ENCODE measurements around the gene LPO. TPM values are rescaled to one million over a fixed set of nuclear protein-coding genes. Genes with fewer than 3 reads are reported as not detected.

The LPO gene
- polyA plus RNA-seq, 1 donor from 2014 or later, result not detected

DNA sequence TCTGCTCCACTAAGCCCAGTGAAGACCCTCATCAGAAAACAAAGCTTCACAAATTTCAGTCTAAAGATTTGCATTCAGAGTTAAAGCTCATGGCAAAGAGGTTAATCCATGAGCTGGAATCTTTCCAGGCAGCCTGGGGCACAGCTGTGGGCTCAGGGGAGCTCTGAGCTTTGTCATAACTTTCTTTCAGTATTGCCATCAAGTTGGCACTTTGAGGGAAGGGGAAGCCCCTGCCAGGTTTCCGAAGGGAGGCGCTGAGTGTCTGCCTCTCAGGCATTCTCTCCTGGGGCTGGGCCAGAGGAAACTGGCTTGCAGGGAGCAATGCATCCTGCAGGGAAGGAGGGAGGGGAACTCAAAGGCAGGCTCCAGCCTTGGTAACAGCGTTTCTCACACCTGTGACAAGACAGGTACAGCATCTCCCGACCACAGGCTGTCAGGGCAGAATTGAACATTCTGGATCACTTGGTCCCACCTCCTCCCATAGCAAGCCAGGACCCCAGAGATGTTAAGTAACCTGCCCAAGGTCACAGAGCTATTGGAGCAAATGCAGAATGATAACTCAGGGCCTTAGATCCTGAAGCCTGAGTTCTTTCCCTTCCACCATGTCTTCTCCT lies 3.9 kb downstream of the LPO start:
- no peaks in the 10 kb centered on the region for H3K79me2 ChIP-seq (replicated peaks; ENCODE audit: insufficient read depth, low read length)
- H3K27me3 ChIP-seq (ENCODE audit: insufficient read depth, low read depth, low read length), result no peaks in the 10 kb centered on the region
- no peaks in the 10 kb centered on the region for H3K9me2 ChIP-seq (ENCODE audit: insufficient read depth, low read length)
- H2AFZ ChIP-seq (ENCODE audit: low read depth, low read length), result no peak overlapping the region
- H3K9ac ChIP-seq (ENCODE audit: low read length), result no peak overlapping the region
- no peaks in the 10 kb centered on the region for H3K9me3 ChIP-seq (ENCODE audit: low read length)
- no peak overlapping the region for H3K27ac ChIP-seq (ENCODE audit: low read length)
- no peak overlapping the region for H3K4me2 ChIP-seq (ENCODE audit: low read length)
- H3F3A ChIP-seq (ENCODE audit: insufficient read depth, low read length, poor library complexity, severe bottlenecking), result no peaks in the 10 kb centered on the region
- H4K20me1 ChIP-seq (ENCODE audit: insufficient read depth), result no peaks in the 10 kb centered on the region
- no peak overlapping the region for H3K4me3 ChIP-seq (ENCODE audit: low read length)
- H3K36me3 ChIP-seq (ENCODE audit: insufficient read depth, low read length), result no peaks in the 10 kb centered on the region
- TF ChIP-seq RAD21 (conservative IDR thresholded peaks at IDR 0.05) (no peak), EZH2 (IDR thresholded peaks at IDR 0.05; ENCODE audit: borderline replicate concordance, insufficient read depth, low read length, poor library complexity, severe bottlenecking) (no peak), POLR2AphosphoS5 (IDR thresholded peaks at IDR 0.05) (no peak), MXI1 (conservative IDR thresholded peaks at IDR 0.05; ENCODE audit: poor library complexity, severe bottlenecking) (no peak), TAF1 (IDR thresholded peaks at IDR 0.05; ENCODE audit: low read depth) (no peak), SMC3 (conservative IDR thresholded peaks at IDR 0.05; ENCODE audit: poor library complexity) (no peak)
- TF ChIP-seq, protein P1, sequence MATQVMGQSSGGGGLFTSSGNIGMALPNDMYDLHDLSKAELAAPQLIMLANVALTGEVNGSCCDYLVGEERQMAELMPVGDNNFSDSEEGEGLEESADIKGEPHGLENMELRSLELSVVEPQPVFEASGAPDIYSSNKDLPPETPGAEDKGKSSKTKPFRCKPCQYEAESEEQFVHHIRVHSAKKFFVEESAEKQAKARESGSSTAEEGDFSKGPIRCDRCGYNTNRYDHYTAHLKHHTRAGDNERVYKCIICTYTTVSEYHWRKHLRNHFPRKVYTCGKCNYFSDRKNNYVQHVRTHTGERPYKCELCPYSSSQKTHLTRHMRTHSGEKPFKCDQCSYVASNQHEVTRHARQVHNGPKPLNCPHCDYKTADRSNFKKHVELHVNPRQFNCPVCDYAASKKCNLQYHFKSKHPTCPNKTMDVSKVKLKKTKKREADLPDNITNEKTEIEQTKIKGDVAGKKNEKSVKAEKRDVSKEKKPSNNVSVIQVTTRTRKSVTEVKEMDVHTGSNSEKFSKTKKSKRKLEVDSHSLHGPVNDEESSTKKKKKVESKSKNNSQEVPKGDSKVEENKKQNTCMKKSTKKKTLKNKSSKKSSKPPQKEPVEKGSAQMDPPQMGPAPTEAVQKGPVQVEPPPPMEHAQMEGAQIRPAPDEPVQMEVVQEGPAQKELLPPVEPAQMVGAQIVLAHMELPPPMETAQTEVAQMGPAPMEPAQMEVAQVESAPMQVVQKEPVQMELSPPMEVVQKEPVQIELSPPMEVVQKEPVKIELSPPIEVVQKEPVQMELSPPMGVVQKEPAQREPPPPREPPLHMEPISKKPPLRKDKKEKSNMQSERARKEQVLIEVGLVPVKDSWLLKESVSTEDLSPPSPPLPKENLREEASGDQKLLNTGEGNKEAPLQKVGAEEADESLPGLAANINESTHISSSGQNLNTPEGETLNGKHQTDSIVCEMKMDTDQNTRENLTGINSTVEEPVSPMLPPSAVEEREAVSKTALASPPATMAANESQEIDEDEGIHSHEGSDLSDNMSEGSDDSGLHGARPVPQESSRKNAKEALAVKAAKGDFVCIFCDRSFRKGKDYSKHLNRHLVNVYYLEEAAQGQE (IDR thresholded peaks at IDR 0.05; ENCODE audit: borderline replicate concordance), result no peak
- TF ChIP-seq, protein P2, sequence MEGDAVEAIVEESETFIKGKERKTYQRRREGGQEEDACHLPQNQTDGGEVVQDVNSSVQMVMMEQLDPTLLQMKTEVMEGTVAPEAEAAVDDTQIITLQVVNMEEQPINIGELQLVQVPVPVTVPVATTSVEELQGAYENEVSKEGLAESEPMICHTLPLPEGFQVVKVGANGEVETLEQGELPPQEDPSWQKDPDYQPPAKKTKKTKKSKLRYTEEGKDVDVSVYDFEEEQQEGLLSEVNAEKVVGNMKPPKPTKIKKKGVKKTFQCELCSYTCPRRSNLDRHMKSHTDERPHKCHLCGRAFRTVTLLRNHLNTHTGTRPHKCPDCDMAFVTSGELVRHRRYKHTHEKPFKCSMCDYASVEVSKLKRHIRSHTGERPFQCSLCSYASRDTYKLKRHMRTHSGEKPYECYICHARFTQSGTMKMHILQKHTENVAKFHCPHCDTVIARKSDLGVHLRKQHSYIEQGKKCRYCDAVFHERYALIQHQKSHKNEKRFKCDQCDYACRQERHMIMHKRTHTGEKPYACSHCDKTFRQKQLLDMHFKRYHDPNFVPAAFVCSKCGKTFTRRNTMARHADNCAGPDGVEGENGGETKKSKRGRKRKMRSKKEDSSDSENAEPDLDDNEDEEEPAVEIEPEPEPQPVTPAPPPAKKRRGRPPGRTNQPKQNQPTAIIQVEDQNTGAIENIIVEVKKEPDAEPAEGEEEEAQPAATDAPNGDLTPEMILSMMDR (IDR thresholded peaks at IDR 0.05; ENCODE audit: poor library complexity, severe bottlenecking), result no peak

DNA sequence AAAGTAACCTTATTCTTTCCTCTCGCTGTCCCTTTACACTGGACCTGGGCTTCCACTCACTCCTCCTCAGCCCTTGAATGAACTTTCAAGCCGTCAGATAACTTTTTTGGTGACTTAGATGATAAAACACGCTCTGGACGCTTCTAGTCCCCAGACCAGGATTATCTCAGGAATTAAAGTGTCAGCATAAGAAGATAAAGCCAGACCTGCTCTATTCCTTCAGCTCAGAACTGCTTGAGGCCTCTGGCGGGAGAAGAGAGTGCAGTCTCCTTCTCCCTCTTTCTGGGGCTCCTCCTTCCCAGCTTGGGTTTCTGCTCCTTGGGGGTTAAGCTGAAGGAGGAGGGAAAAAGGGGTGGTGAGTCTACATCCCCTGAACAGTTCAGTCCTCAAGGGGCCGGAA lies 6.6 kb downstream of the LPO start:
- H3K4me3 ChIP-seq (ENCODE audit: low read length), result no peak overlapping the region
- H3K9me3 ChIP-seq (ENCODE audit: low read length), result no peaks in the 10 kb centered on the region
- H4K20me1 ChIP-seq (ENCODE audit: insufficient read depth), result no peaks in the 10 kb centered on the region
- H3K9me2 ChIP-seq (ENCODE audit: insufficient read depth, low read length), result no peaks in the 10 kb centered on the region
- H3K27me3 ChIP-seq (ENCODE audit: insufficient read depth, low read depth, low read length), result peaks cover 25% of the 10 kb centered on the region
- no peaks in the 10 kb centered on the region for H3K36me3 ChIP-seq (ENCODE audit: insufficient read depth, low read length)
- no peak overlapping the region for H2AFZ ChIP-seq (ENCODE audit: low read depth, low read length)
- no peaks in the 10 kb centered on the region for H3F3A ChIP-seq (ENCODE audit: insufficient read depth, low read length, poor library complexity, severe bottlenecking)
- no peaks in the 10 kb centered on the region for H3K79me2 ChIP-seq (replicated peaks; ENCODE audit: insufficient read depth, low read length)
- H3K27ac ChIP-seq (ENCODE audit: low read length), result no peak overlapping the region
- H3K9ac ChIP-seq (ENCODE audit: low read length), result no peak overlapping the region
- no peak overlapping the region for H3K4me2 ChIP-seq (ENCODE audit: low read length)
- TF ChIP-seq, protein P1 (IDR thresholded peaks at IDR 0.05; ENCODE audit: borderline replicate concordance), result no peak
- TF ChIP-seq SMC3 (conservative IDR thresholded peaks at IDR 0.05; ENCODE audit: poor library complexity), result no peak
- TF ChIP-seq EZH2 (IDR thresholded peaks at IDR 0.05; ENCODE audit: borderline replicate concordance, insufficient read depth, low read length, poor library complexity, severe bottlenecking), result no peak
- no peak for TF ChIP-seq POLR2AphosphoS5 (IDR thresholded peaks at IDR 0.05)
- TF ChIP-seq TAF1 (IDR thresholded peaks at IDR 0.05; ENCODE audit: low read depth), result no peak
- TF ChIP-seq RAD21 (conservative IDR thresholded peaks at IDR 0.05), result no peak
- TF ChIP-seq MXI1 (conservative IDR thresholded peaks at IDR 0.05; ENCODE audit: poor library complexity, severe bottlenecking), result no peak
- TF ChIP-seq, protein P2 (IDR thresholded peaks at IDR 0.05; ENCODE audit: poor library complexity, severe bottlenecking), result no peak
- no peak for TF ChIP-seq EP300 (conservative IDR thresholded peaks at IDR 0.05; ENCODE audit: poor library complexity, severe bottlenecking)
